ENCODE measurements around the gene PALD1. TPM values are rescaled to one million over a fixed set of nuclear protein-coding genes. Genes with fewer than 3 reads are reported as not detected.

PALD1 gene
- total RNA-seq: 11.7 TPM

DNA sequence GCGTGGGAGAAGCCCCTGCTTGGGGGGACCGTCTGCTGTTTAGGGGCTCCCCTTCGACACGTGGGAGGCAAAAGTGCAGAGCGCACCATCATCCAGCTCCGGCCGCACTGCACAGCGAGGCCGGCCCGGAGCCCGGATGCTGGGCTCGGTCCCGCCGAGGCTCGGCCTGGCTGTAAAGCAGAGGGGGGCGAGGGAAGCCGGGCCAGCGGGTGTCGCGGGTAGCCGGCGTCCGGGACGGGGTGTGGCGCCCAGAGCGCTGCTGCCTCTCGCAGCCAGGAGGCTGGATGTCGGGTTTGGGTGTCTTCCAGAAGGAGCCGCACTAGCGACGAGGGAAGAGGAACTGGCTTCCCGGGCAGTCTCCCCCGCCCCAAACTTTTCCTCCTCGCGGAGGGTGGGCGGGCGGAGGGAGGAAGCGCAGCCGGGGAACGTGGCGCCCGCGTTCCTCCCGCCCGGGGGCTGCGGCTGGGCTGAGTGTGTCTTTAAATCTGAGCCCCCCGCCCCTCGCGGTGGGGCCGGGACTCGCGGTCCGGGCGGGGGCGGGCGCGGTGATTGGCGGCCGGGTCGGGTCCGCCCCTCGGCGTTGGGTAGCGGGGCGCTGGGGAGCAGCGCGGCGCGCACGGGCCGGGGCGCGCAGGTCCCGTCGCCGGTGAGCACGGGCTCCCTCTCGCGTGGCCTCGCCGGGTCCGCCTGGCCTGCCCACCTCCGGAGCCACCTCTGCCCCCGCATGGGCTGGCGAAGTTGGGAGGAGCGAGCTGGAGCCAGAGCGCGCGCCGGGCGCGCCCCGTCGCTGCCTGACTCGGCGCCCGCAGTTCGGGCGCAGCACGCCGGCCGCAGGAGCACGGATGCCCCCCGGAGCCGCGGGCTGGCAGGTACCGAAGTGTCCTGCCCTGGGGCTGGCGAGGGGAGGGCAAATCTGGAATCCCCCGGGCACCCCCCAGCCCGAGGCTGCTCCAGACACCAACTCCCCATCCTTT is at the start of gene PALD1:
Gene PALD1, plus strand, starts transcription at position 577 of the 974 bp plus-strand sequence. CDS start 47,185 bp downstream, outside the sequence.

DNA sequence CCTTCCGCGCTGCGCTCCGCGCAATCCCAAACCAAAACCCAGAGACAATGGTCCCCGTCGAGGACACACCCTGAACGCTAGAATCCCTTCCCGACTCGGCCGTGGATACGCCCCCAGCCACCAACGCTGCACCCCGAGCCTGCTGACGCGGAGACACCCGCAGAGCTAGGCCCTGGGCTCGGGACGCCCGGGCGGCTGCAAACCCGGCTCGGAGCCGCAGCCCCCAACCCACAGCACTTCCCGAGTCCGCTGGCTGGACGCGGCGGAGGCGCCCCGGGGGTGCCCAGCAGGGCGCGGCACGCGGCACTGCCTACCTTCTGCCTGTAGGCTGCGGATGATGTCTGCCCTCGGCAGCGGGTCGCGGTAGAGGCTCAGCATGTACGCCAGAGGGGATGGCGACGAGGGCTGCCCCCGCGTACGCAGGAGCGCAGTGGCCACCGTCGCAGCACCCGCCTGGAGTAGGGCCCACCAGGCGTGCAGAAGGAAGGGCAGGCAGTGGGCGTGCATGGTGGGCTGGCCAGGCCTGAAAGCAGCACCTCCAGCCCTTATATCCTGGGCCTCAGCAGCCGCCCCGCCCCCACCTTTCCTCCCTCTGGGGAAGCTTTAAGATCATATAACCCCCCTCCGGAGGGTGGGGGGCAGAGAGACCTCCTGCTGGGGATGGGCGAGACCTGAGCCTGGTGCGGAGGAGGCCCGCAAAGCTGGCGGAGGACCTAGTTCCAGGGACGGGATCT is 37.2 kb upstream of the PALD1 start, which contains the start of gene NODAL:
Gene NODAL, minus strand, starts transcription at position 521 of the 734 bp plus-strand sequence. Its CDS starts 14 bp downstream, at position 507.

GRCh38 chr10:70602665-70603448 is 124.3 kb downstream of the PALD1 start, which contains the start of gene PRF1:
Gene PRF1 (minus strand): TSS chr10:70602741. CDS start chr10:70600902, 1,839 bp downstream.

Other genes with a start within 250 kb of the PALD1 start
- gene PPA1, start 245.3 kb upstream of the PALD1 start, total RNA-seq: 123 TPM
- 9.1 TPM for gene NPFFR1, start 194.8 kb upstream of the PALD1 start, total RNA-seq
- gene LRRC20, start 96.1 kb upstream of the PALD1 start, total RNA-seq: 28.1 TPM
- gene EIF4EBP2, start 74.6 kb upstream of the PALD1 start, total RNA-seq: 73.8 TPM
- gene NODAL, start 37.1 kb upstream of the PALD1 start, total RNA-seq: 1.3 TPM
- 0.71 TPM for gene PRF1, start 124.0 kb downstream of the PALD1 start, total RNA-seq
- 5.2 TPM for gene ADAMTS14, start 193.7 kb downstream of the PALD1 start, total RNA-seq

All from camera-type eye (tissue), 1 donor.